Neutrophil (primary cell): Measurements from ENCODE around the gene MT1M.

Experiments used
- H3K27ac ChIP-seq: fragments of 200-600 bp; sonication (generic); 2 replicates; pipeline ENCODE4 v1.5.1; 2016; ENCODE audit warnings: mild to moderate bottlenecking, moderate library complexity
- H3K27me3 ChIP-seq: fragments of 200-600 bp; sonication (generic); 2 replicates; pipeline ENCODE4 v1.6.0; 2016; ENCODE audit warnings: mild to moderate bottlenecking
- H3K36me3 ChIP-seq: fragments of 200-600 bp; sonication (generic); 2 replicates; pipeline ENCODE4 v1.5.1; 2017
- H3K4me1 ChIP-seq, 2 experiments: fragments of 200-600 bp in 1 of 2; sonication (generic) in 1 of 2; 1 replicate in 1 of 2; 2 replicates in 1 of 2; pipeline versions ENCODE4 v1.5.1 to v1.6.1; 2013 to 2016; ENCODE audit warnings: low read depth in 1 of 2, low read length in 1 of 2, mild to moderate bottlenecking in 1 of 2, moderate library complexity in 1 of 2; ENCODE audit not compliant: control insufficient read depth in 1 of 2, insufficient read depth in 1 of 2
- H3K4me3 ChIP-seq, 2 experiments: fragments of 200-600 bp in 1 of 2; sonication (generic) in 1 of 2; 1 replicate in 1 of 2; 2 replicates in 1 of 2; pipeline ENCODE4 v1.5.1; 2013 to 2016; ENCODE audit warnings: low read depth in 1 of 2, low read length in 1 of 2, mild to moderate bottlenecking in 1 of 2, moderate library complexity in 1 of 2
- H3K9me3 ChIP-seq: fragments of 200-600 bp; sonication (generic); 2 replicates; pipeline ENCODE4 v1.5.1; 2016
- TF ChIP-seq, protein P1 (sequence below): fragments of 200-600 bp; sonication (generic); IDR thresholded peaks from 2 replicates; pipeline ENCODE4 v1.5.1; 2016; ENCODE audit warnings: antibody characterized with exemption

Gene MT1M

DNA sequence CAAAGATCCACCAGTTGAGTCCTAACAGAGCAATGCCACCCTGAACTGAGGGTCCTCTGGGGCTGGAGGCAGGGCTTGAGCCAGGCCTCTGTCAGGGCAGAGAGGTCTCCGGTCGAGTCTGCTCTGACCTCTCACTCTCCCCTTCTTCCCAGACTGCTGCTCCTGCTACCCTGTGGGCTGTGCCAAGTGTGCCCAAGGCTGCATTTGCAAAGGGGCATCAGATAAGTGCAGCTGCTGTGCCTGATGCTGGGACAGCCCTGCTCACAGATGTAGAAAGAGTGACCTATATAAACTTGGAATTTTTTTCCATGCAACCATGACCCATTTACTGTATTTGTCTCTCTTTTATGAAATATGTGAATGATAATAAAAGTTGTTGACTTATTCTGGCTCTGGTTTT, 16.8 kb downstream of the MT1M start:
- TF ChIP-seq, protein P1, sequence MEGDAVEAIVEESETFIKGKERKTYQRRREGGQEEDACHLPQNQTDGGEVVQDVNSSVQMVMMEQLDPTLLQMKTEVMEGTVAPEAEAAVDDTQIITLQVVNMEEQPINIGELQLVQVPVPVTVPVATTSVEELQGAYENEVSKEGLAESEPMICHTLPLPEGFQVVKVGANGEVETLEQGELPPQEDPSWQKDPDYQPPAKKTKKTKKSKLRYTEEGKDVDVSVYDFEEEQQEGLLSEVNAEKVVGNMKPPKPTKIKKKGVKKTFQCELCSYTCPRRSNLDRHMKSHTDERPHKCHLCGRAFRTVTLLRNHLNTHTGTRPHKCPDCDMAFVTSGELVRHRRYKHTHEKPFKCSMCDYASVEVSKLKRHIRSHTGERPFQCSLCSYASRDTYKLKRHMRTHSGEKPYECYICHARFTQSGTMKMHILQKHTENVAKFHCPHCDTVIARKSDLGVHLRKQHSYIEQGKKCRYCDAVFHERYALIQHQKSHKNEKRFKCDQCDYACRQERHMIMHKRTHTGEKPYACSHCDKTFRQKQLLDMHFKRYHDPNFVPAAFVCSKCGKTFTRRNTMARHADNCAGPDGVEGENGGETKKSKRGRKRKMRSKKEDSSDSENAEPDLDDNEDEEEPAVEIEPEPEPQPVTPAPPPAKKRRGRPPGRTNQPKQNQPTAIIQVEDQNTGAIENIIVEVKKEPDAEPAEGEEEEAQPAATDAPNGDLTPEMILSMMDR: no peak
- Histone ChIP-seq H3K4me3 (no peak overlapping the region), H3K36me3 (no peaks in the 10 kb centered on the region), H3K9me3 (no peaks in the 10 kb centered on the region), H3K27ac (no peak overlapping the region), H3K27me3 (peaks cover 98% of the 10 kb centered on the region), H3K4me1 (no peaks in the 10 kb centered on the region)

DNA sequence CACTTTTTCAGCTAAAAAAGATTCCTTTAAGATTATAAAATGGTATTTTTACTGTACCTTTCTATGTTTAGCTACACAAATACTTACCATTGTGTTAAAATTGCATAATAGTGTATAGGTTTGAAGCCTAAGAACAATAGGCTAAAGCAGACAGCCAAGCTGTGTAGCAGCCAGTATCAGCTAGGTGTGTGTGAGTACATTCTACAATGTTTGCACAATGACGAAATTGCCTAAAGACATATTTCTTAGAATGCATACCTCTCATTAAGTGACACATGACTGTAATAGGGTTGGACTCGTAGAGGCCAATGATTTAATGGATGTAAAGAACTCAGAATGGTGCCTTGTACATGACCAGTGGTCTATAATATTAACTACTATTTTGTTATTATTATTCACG, 17.4 kb downstream of the MT1M start:
- Histone ChIP-seq H3K4me3 (no peak overlapping the region), H3K27me3 (peaks cover 97% of the 10 kb centered on the region), H3K9me3 (no peaks in the 10 kb centered on the region), H3K36me3 (no peaks in the 10 kb centered on the region), H3K4me1 (no peaks in the 10 kb centered on the region), H3K27ac (no peak overlapping the region)
- TF ChIP-seq, protein P1: no peak

DNA sequence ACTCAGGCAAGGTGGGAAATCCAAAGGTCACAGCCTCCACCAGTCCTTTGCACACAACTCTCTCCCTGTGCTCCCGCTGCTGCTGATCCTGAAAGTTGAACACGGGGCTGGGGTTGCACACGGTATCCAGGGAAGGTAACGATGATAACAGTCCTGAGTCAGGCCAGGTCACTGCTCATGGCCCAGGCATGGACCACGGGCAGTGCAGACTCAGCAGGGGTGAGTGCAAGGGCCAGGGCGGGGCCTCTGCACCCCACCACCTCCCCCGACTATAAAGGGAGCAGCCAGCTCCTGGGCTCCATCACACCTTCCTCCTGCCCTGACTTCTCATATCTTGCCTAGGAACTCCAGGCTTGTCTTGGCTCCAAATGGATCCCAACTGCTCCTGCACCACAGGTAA, 19.1 kb downstream of the MT1M start, which contains the start of gene MT1B:
Gene MT1B (plus strand): TSS at position 301 of the 400 bp plus-strand sequence. CDS start 68 bp downstream, at position 369.
- H3K27me3 ChIP-seq: peaks cover 97% of the 10 kb centered on the region
- H3K9me3 ChIP-seq: no peaks in the 10 kb centered on the region
- TF ChIP-seq, protein P1: no peak
- no peak within 1 kb of the TSS for H3K27ac ChIP-seq
- no peaks in the 10 kb centered on the region for H3K4me1 ChIP-seq
- no peak within 1 kb of the TSS for H3K4me3 ChIP-seq
- no peaks in the 10 kb centered on the region for H3K36me3 ChIP-seq

DNA sequence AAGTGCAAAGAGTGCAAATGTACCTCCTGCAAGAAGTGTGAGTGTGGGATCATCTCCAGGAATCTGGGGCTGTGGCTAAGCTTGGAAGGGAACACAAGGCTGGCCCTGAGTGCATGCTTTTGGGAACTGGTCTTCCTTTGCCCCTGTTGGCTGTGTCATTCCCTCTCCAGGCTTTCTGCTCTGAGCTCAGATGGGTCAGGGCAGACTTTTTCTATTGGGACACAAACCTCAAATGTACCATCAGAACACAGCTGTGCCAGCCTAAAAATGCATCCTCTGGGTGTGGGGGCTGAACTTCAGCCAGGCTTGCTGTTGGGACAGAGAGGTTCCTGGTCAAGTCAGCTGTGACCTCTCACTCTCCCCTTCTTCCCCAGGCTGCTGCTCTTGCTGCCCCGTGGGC, 20.1 kb downstream of the MT1M start:
- no peak overlapping the region for H3K4me3 ChIP-seq
- H3K9me3 ChIP-seq: no peaks in the 10 kb centered on the region
- TF ChIP-seq, protein P1: no peak
- H3K36me3 ChIP-seq: no peaks in the 10 kb centered on the region
- no peak overlapping the region for H3K27ac ChIP-seq
- H3K4me1 ChIP-seq: peaks cover under 1 to 4% of the 10 kb centered on the region in 2 experiments
- peaks cover 92% of the 10 kb centered on the region for H3K27me3 ChIP-seq

DNA sequence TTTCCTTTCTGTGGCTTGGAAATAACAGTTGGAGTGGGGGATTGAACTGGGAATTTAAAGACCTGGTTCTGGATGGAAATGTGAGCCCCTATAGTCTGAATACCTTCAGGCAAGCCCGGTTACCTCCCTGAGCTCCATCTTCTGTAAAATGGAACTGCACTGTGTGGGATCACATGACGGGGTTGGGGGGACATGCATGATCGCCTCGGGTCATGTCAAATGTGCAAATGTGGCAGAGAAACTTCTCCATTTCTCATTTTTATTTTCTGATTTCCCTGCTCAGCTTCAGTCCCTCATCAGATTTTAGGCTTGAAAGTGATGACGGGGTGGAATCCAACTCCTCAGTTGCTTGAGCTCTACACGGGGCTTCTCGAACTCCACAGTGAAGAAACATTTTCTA, 20.8 kb downstream of the MT1M start:
- TF ChIP-seq, protein P1: no peak
- no peak overlapping the region for H3K4me3 ChIP-seq
- H3K27ac ChIP-seq: no peak overlapping the region
- no peaks in the 10 kb centered on the region for H3K36me3 ChIP-seq
- peaks cover 88% of the 10 kb centered on the region for H3K27me3 ChIP-seq
- peaks cover 7 to 9% of the 10 kb centered on the region in 2 experiments for H3K4me1 ChIP-seq
- no peaks in the 10 kb centered on the region for H3K9me3 ChIP-seq
